HG03521 (cell line): Measurements from ENCODE around the gene PHB1.
"Not testable (repeated sequence)": the region's sequence is repeated elsewhere in the genome, so short reads cannot be mapped to it uniquely, and the experiment has no call there.

ENCODE experiments used
- ATAC-seq: cut with Tn5 transposase; IDR thresholded peaks from one replicate; pipeline ENCODE4 v1.9.1; 2021; ENCODE audit warnings: mild to moderate bottlenecking, moderate library complexity; ENCODE audit not compliant: unreplicated experiment

PHB1 gene

DNA sequence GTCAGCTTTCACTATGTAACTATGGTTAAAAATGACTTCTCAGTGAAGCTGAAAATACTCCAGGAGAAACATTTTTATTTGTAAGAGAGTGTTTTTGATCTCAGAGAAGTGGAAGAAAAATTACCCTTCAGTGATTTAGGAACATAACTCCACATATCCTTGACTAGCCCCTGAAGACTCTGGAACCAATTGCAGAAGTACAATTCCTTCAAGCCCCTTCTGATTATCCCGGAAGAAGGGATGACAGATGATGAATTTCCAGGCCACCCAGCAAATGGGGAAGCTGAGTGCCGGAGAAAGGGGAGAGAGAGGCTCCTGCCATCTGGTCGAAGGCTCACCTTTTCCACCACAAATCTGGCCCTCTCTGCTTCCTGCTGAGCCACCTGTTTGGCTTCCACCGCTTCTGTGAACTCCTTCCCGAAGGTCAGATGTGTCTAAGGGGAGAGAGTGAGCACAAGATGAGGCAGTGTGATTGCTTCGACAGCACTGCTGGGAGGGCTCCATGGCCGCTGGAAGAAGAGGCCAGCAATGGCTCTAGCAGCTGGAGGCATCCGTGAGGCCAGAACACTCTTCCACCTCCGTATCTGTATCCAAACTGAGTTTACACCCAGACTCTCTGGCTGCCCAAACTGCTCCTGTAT is 8.1 kb downstream of the PHB1 start:
- no peak for ATAC-seq

DNA sequence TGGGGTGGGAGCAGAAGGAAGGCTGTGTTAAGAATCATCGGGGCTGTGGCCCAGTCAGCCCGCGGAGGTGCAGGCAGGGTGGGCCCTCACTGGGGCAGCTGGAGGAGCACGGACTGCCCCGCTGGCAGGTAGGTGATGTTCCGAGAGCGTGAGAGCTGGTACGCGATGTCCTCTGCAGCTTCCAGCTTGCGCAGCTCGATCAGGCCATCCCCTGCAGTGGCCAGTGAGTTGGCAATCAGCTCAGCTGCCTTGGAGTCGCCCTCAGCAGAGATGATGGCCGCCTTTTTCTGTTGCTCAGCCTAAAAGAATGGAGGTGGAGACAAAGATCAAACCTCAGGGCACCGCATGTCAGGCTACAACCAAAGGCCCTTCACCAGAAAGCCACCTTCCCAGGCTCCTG is 9.8 kb downstream of the PHB1 start:
- no peak for ATAC-seq

DNA sequence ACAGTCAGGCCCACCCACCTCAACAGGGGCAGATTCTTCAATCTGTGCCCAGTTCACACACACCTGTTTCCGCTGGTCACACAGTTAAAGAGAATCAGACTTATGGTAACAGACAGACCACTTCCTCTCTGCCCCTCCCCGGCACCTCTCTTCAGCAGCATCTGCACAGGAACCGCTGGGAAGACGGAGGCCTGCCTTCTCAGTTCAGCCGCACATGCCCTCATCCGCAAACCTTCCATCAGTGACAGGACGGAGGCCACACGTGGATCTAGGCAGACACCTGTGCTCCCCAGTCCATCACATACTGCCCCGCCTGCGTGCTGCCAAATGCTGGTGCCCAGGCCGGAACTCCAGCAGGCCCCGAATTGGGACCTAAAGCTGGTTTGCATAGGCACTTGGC is 10.3 kb downstream of the PHB1 start:
- ATAC-seq, result no peak

DNA sequence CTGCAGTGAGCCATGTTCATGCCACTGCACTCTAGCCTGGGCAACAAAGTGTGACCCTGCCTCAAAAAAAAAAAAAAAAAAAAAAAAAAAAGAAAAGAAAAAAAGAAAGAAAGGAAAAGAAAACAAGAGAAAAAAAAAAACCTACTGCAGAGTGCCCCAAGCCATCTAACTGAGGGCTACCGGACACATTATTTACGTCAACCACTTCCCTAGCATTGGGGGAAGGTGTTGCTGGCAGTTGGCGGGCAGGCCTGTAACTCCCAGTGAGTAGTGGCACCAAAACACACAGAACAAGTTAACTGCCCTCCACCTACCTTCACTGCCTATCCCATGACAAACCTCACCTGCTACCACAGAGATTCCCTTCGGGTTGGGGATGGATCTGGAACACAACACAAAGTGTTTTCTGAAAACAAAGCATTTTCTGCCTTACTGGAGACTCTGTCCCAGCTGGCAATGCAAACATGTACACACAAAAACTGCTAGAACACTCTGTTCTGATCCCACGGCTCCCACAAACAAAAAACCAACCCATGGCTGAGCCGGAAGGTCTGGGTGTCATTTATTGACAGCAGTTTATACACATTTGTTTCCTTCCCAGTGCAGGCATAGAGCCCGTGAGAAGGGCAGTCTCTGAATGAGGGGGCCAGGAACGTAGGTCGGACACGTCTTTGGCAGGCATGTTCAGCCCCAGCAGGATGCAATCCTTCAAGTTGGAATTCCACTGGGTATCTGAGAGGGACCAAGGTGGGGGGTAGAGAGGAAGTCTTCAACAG is 11.0 kb downstream of the PHB1 start:
- no peak for ATAC-seq

DNA sequence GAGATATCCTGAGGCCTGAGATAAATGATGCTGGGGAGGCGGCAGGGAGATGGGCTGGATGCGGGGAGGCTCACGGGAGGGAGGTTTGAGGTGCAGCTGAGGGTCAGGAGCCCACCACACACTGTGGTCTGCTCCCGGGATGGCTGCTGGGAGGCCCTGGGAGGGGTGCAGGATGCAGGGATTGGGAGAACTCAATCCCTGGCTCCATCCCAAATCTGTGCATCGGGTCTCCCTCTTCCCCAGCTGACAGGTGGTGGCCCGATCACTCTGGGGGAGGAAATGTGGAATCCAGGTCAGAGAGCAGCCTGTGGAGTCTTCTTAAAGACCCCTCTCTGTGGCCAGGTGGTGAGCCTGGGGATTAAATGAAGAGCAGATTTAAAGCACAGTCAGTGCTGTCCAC is 12.0 kb downstream of the PHB1 start:
- no peak for ATAC-seq

DNA sequence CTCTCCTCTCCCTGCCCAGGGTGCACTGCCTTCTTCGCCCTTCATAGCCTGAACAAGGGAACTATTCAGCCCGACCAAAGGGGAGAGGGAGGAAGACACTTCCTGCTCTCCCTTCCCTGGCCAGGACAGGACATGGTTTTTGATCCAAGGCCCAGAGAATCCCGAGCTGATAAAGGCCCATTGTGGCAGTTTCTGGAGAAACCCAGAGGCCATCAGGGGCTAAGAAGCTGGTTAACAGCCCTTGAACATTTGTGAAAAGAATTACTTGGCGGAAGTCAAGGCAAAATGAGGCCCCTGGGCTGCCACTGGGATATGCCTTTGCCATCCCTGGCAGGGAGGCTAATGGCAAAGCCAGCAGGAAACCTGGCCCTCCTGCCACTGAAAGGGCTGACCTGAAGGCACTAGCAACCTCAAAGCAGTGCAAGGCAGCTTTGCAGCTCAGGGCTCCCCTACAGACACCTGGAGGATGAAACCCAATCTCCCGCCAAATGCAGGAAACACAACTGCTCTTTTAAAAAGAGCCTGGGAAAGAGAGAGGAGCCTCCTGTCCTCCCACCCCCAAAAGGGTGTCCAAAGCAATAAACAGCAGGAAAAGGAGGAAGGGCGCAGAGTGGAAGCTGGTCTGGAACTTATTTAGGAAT is 12.6 kb downstream of the PHB1 start:
- ATAC-seq, result no peak

DNA sequence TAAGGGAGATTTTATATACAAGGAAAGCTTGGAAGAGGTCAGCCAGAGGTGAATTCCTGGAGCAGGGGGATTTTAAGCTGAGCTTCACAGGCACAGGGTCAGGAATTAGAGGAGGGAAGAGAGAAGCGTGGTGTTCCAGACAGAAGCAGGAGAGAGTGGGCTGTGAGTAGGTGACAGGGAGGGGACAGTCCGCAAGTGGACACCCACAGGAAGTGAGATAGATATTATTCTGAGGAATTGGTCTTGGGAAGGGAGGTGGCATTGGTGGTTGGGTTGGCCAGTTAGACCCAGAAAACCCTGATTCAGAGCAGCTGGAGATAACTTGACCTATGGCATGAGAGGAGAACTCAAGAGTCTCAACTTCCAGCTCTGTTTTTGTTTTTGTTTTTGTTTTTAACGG is 14.7 kb downstream of the PHB1 start:
- no peak for ATAC-seq

DNA sequence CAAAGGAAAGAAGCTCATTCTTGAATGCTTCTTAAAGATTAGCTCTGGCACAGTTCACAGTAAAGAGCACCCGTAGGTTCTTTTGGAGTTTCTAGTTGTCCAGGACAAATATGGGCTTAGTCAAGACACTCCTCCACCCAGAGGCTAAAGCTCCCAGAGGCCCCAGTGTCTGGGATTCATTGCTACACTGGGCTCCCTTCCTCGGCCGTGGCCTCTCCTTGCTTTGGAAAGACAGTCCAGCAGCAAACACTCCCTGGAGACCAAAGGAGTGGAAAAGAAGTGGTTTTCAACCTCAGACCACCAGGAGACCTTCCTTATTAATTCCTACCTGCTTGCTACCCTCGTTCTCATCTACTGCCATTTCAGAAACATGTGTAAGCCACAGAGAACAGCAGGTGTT is 17.1 kb downstream of the PHB1 start:
- ATAC-seq, result no peak

DNA sequence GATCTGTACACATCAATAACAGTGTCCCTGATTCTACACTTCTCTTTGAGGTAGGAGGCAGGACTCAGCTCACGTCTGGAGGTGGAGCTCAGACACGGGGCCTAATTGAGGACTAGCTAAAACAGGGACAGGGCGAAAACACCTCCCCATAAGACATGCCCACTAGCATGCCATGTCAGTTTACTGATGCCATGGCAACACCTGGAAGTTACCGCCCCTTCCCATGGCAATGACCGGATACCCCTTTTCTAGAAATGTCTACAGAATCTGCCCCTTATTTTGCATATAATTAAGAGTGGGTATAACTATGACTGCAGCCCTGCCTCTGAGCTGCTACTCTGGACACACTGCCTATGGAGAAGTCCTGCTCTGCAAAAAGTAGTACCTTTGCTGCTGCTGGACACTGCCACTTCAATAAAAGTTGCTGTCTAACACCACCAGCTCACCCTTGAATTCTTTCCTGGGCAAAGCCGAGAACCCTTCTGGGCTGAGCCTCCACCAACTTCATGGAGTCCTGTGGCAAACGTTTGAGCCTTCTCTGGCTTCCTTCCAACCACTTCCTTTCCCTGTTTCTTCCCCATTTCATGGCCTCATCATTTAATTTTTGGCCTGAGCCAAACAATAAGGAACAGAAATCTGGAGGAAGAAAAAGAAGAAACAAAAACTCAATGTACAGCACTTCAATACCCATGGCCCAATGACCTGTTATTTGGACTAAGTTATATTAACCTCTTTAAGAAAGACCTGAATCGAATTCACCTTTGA is 21.0 kb downstream of the PHB1 start:
- no peak for ATAC-seq

GRCh38 chr17:49390548-49391324 is 23.9 kb downstream of the PHB1 start:
- no peak for ATAC-seq

GRCh38 chr17:49389514-49390347 is 25.0 kb downstream of the PHB1 start:
- ATAC-seq, result not testable (repeated sequence)

DNA sequence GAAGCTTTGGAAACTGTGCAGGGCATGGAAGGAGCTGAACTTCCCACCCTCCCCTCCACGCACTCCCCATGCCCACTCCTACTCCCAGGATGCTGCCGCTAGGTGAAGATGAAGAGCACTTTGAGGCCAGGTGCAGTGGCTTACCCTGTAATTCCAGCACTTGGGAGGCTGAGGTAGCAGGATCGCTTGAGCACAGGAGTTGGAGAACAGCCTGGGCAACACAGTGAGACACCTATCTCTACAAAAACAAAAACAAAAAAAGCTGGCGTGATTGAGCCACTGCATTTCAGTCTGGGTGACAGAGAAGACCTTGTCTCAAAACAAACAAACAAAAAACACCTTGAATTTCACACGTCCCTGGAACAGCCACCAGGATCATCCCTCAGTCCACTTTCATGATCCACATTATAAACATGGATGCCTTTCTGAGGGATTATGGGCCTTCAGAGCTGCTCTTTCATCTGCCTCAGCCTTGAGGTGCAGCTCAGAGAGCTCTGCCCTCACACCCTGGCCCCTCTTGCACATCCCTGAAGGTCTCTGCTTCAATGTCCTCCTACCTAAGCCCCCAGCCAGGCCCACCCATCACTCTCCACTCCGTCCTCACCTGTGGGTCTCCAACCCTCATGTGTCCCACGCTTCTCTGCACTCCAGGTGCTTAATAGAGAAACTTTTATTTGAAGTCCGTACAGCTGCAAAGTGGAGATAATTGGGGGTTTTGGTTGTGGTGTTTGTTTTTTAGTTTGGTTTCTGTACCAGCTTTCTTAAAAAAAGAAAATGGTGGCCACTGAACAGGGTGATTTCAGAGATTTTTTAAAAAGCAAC is 25.8 kb downstream of the PHB1 start:
- no peak for ATAC-seq

DNA sequence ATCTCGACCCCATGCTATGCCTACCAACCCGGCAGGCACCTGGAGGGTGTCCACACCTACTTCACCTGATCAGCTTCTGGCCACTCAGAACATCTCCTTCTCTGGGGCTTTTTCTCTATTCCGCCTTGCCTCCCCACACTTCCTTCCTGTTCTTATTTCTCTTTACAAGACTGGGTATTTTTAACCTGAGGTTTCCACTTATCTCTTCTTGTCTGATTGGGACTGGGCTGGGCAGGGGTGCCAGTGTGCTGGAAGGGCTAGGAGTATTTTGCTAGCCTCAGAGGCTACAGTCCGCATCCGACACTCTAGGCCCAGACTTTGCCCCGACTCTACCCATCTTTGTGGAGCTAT is 26.4 kb downstream of the PHB1 start:
- no peak for ATAC-seq

DNA sequence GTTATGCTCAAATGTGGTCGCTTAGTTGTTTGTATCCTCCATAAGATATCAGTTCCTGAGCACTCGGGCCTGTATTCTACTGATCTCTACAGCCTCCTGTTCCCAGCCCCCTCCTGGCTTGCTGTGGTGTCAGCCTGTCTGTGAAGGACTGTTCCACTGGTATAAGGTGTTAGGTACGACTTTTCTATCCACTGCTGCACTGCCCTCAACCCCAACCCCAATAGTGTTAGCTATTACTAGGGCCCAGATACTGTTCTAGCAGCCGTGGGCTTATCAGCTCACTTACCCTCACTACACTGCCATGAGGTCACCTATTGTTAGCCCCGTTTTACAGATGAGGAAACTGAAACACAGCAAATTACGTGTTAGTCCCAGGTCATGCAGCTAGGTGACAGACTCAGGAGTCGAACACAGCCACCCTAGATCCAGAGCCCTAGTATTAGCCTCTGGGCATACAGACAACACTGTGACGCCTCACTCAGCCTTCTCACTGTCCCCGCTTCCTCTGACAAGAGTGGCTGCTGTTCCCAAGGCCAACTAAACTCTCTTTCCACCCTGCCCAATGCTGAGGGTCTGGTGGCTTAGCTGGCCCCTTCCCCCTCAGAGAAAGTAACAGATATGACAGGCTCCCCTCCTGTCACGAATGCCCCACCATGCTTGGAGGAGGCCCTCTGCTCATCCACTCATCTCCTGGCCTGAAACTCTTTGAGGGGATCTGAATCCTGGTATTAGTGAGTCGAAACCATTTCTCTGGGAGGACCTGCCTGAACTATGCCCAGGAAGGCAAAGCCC is 27.0 kb downstream of the PHB1 start:
- no peak for ATAC-seq

DNA sequence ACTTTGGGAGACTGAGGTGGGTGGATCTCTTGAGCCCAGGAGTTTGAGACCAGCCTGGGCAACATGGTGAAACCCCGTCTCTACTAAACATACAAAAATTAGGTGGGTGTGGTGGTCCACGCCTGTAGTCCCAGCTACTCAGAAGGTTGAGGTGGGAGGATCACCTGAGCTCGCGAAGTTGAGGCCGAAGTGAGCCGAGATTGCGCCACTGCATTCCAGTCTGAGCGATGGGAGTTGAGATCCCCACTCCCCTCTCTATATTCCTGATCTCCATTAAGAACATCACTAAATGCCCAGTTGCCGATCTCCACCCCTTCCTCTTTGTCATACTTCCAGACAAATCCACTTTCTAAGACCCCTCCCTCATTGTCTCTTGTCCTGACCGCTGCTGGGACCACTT is 28.3 kb downstream of the PHB1 start:
- no peak for ATAC-seq

DNA sequence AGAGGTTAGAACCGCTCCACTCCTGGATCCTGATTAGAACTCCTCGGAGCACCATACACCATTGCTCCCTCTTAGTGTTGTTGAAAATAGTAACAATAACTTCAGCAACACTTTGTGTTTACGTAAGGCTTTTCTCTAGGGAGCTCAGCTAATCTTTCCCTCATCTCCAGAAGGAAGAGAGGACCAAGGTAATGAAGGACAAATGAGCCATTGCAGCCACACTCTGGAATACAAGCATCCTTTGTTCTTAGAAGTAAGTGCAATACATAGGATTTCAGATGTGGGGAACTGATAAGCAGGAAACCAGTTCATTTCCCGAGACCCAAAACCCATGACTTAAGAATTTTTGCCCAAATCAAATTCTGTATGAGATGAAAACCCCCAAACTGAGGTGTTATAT is 29.7 kb downstream of the PHB1 start:
- no peak for ATAC-seq

- ATAC-seq, result no peak
Observed at GRCh38 chr17:49383060-49383459, 31.6 kb downstream of the PHB1 start.

DNA sequence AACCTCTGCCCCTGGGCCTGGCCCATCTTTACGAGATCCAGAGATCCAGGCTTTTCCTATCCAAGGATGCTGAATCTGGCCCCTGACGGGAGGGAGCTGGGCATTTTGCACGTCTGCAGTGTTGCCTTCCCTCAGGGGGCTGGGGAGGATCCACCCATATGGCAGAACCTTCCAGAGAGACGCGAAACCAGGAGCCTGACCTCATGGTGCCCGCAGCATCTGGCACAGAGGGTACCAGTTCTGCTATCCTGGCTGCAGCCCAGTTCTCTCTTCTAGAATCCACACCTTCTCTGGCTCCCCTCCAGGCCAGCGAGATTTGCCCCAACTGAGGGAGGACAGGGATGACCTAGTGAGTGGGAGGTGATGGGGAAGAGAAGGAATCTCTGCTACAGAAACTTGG is 32.1 kb downstream of the PHB1 start:
- ATAC-seq, result no peak
